ENCODE measurements around the gene MANF.

MANF gene

DNA sequence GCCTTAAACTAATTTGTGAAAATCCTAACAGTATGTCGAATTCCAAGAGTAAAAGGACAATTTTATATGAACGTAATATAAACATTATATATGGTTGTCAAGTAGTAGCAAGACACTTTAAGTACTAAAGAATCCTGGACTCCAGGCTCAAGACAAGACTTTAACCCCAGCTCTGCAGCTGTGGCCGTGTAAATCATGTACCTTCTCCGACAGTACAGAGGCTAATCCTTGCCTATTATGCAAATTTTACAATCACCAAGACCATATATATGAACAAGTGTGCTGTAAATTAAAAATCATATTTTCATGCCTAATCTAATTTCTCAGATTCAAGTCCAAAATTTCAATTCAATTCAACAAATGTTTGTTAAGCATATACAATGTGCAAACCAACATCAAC lies 41.8 kb downstream of the MANF start:
- no peak overlapping the region for H3K27ac ChIP-seq (ENCODE audit: low read length)
- no peak overlapping the region for H3K4me3 ChIP-seq (ENCODE audit: low read length)
- H3K4me1 ChIP-seq (ENCODE audit: low read length): no peaks in the 10 kb centered on the region
- DNase-seq: no peak
- no peak overlapping the region for H3K9ac ChIP-seq (ENCODE audit: low read length)
- no peaks in the 10 kb centered on the region for H3K27me3 ChIP-seq (replicated peaks; ENCODE audit: insufficient read depth, low read length)
- no peaks in the 10 kb centered on the region for H4K20me1 ChIP-seq (ENCODE audit: insufficient read depth, low read length)
- no peak overlapping the region for H3K4me2 ChIP-seq (ENCODE audit: low read depth, low read length)
- H2AFZ ChIP-seq (ENCODE audit: low read length): no peak overlapping the region
- no peaks in the 10 kb centered on the region for H3K9me2 ChIP-seq (replicated peaks; ENCODE audit: insufficient read depth, low read length)
- no peaks in the 10 kb centered on the region for H3F3A ChIP-seq (ENCODE audit: insufficient read depth, low read length)
- H3K79me2 ChIP-seq (ENCODE audit: low read length): no peaks in the 10 kb centered on the region; the same call in 1 of the 2 replicates
- H3K36me3 ChIP-seq (replicated peaks; ENCODE audit: insufficient read depth, low read length): no peaks in the 10 kb centered on the region; the same call in 1 of the 2 replicates
- TF ChIP-seq, protein P1, sequence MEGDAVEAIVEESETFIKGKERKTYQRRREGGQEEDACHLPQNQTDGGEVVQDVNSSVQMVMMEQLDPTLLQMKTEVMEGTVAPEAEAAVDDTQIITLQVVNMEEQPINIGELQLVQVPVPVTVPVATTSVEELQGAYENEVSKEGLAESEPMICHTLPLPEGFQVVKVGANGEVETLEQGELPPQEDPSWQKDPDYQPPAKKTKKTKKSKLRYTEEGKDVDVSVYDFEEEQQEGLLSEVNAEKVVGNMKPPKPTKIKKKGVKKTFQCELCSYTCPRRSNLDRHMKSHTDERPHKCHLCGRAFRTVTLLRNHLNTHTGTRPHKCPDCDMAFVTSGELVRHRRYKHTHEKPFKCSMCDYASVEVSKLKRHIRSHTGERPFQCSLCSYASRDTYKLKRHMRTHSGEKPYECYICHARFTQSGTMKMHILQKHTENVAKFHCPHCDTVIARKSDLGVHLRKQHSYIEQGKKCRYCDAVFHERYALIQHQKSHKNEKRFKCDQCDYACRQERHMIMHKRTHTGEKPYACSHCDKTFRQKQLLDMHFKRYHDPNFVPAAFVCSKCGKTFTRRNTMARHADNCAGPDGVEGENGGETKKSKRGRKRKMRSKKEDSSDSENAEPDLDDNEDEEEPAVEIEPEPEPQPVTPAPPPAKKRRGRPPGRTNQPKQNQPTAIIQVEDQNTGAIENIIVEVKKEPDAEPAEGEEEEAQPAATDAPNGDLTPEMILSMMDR (IDR thresholded peaks at IDR 0.05; ENCODE audit: low read length): no peak
- TF ChIP-seq EZH2 (optimal IDR thresholded peaks at IDR 0.05; ENCODE audit: low read depth, low read length) (no peak), EZH2phosphoT487 (IDR thresholded peaks at IDR 0.05; ENCODE audit: low read length) (no peak)
- no peaks in the 10 kb centered on the region for H3K9me3 ChIP-seq (replicated peaks; ENCODE audit: insufficient read depth, low read length)

DNA sequence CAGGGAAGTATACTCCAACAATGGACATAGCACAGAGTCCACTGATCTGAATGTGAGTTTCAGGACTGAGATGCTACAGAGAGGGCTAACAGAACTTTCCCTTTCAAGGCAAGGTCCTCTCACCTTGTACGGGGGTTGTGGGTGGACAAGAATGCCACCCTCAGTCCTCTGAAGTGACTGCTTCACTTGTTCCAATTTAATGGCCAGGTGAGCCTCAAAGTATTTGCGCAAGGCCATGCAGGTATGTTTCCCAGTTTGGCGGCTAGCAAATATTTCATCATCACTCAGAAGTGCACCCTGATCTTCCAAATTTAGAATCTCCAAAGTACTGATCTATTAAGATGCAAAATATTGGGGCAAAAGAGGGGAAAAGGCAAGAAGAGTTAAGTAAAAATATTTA lies 44.0 kb downstream of the MANF start:
- Histone ChIP-seq H3K27me3 (replicated peaks; ENCODE audit: insufficient read depth, low read length) (no peaks in the 10 kb centered on the region), H3K79me2 (ENCODE audit: low read length) (peaks cover 2% of the 10 kb centered on the region; the same call in 1 of the 2 replicates), H3F3A (ENCODE audit: insufficient read depth, low read length) (no peaks in the 10 kb centered on the region), H3K9ac (ENCODE audit: low read length) (no peak overlapping the region), H3K27ac (ENCODE audit: low read length) (no peak overlapping the region), H2AFZ (ENCODE audit: low read length) (no peak overlapping the region), H3K9me2 (replicated peaks; ENCODE audit: insufficient read depth, low read length) (no peaks in the 10 kb centered on the region), H4K20me1 (ENCODE audit: insufficient read depth, low read length) (no peaks in the 10 kb centered on the region), H3K4me1 (ENCODE audit: low read length) (no peaks in the 10 kb centered on the region), H3K9me3 (replicated peaks; ENCODE audit: insufficient read depth, low read length) (no peaks in the 10 kb centered on the region), H3K4me3 (ENCODE audit: low read length) (no peak overlapping the region), H3K4me2 (ENCODE audit: low read depth, low read length) (no peak overlapping the region), H3K36me3 (replicated peaks; ENCODE audit: insufficient read depth, low read length) (no peaks in the 10 kb centered on the region; the same call in 1 of the 2 replicates)
- no peak for DNase-seq
- TF ChIP-seq EZH2phosphoT487 (IDR thresholded peaks at IDR 0.05; ENCODE audit: low read length): no peak
- TF ChIP-seq EZH2 (optimal IDR thresholded peaks at IDR 0.05; ENCODE audit: low read depth, low read length): no peak
- TF ChIP-seq, protein P1 (IDR thresholded peaks at IDR 0.05; ENCODE audit: low read length): no peak

DNA sequence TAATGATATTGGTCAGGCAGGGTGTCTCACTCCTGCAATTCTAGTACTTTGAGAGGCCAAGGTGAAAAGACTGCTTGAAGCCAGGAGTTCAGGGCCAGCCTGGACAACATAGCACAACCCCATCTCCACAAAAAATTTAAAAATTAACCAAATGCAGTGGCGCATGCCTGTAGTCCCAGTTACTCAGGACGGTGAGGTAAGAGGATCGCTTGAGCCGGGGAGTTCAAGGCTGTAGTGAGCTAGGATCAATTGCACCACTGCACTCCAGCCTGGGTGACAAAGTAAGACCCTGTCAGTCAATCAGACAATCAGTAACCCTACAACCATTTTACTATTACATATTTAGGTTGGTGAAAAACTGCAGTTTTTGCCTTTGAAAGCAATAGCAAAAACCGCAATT lies 49.0 kb downstream of the MANF start:
- H3K4me2 ChIP-seq (ENCODE audit: low read depth, low read length): no peak overlapping the region
- no peaks in the 10 kb centered on the region; the same call in 1 of the 2 replicates for H3K36me3 ChIP-seq (replicated peaks; ENCODE audit: insufficient read depth, low read length)
- no peak overlapping the region for H3K27ac ChIP-seq (ENCODE audit: low read length)
- no peak overlapping the region for H2AFZ ChIP-seq (ENCODE audit: low read length)
- no peak overlapping the region for H3K9ac ChIP-seq (ENCODE audit: low read length)
- H3K9me3 ChIP-seq (replicated peaks; ENCODE audit: insufficient read depth, low read length): no peaks in the 10 kb centered on the region
- H3K4me1 ChIP-seq (ENCODE audit: low read length): no peaks in the 10 kb centered on the region
- H3K79me2 ChIP-seq (ENCODE audit: low read length): peaks cover 14% of the 10 kb centered on the region
- no peak for DNase-seq
- H4K20me1 ChIP-seq (ENCODE audit: insufficient read depth, low read length): no peaks in the 10 kb centered on the region; the same call in 1 of the 2 replicates
- no peak for TF ChIP-seq EZH2 (optimal IDR thresholded peaks at IDR 0.05; ENCODE audit: low read depth, low read length)
- TF ChIP-seq, protein P1 (IDR thresholded peaks at IDR 0.05; ENCODE audit: low read length): no peak
- TF ChIP-seq EZH2phosphoT487 (IDR thresholded peaks at IDR 0.05; ENCODE audit: low read length): no peak
- no peaks in the 10 kb centered on the region for H3K9me2 ChIP-seq (replicated peaks; ENCODE audit: insufficient read depth, low read length)
- H3K27me3 ChIP-seq (replicated peaks; ENCODE audit: insufficient read depth, low read length): no peaks in the 10 kb centered on the region
- H3F3A ChIP-seq (ENCODE audit: insufficient read depth, low read length): no peaks in the 10 kb centered on the region
- H3K4me3 ChIP-seq (ENCODE audit: low read length): no peak overlapping the region
